Suprapubic skin (tissue), 4 donors: Measurements from ENCODE around the gene ERF.

Experiments
- CTCF ChIP-seq, 2 donors: fragments of 200-600 bp in 1 of 2; fragments of 450-650 bp in 1 of 2; sonication (generic) in 1 of 2; IDR thresholded peaks; one replicate each; pipeline ENCODE4 v1.5.1; 2016 to 2019; ENCODE audit warnings: antibody characterized with exemption in 2 of 2, mild to moderate bottlenecking in 1 of 2, moderate library complexity in 1 of 2
- EP300 ChIP-seq: sonication (generic); formaldehyde crosslinking; IDR thresholded peaks from one replicate; pipeline ENCODE4 v1.6.1; 2017; ENCODE audit warnings: antibody characterized with exemption
- POLR2A ChIP-seq, 2 donors: fragments of 450-650 bp; IDR thresholded peaks; one replicate each; pipeline ENCODE4 v1.6.1; 2017; ENCODE audit warnings: antibody characterized with exemption in 2 of 2, mild to moderate bottlenecking in 2 of 2, moderate library complexity in 2 of 2
- POLR2AphosphoS5 ChIP-seq, 3 donors: sonication (generic); formaldehyde crosslinking; IDR thresholded peaks; one replicate each; pipeline ENCODE4 v1.6.1; 2017; ENCODE audit warnings: antibody characterized with exemption in 3 of 3

DNA sequence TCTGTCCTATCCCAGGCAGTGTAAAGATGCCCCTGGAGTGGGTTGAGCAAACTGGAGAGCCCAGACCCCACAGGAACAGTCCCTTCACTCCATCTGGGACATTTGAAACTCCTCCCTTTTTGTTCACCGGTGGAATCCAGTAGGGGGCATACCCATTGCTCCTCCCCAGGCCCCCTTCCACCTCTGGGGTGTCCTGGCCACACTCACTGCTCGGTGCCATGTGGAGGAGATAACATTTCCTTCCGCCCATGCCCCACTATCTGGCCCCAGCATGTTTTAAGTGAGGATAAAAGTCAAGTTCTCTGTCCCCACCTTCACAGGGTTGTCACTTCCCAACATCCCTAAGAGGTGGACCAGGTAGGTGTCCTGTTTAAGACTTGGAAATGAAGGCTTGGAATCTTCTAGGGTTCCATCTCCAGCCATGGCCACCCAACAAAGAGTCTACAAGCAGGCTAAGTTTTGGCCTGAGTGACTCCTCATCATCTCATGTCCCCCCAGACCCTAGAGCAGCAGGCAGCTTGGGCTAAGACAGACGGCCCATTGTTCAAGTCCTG lies 25.6 kb downstream of the ERF start:
- TF ChIP-seq CTCF (IDR thresholded peaks at IDR 0.05) (no peak), POLR2AphosphoS5 (IDR thresholded peaks at IDR 0.05) (no peak), POLR2A (IDR thresholded peaks at IDR 0.05) (no peak), EP300 (no peak)
